HepG2 (cell line): ENCODE results near the gene POC1A. TPM values are rescaled to one million over a fixed set of nuclear protein-coding genes. Genes with fewer than 3 reads are reported as not detected.

Experiments used
- ETV5 ChIP-seq: IDR thresholded peaks from 2 replicates; pipeline ENCODE4 v1.6.1; 2018; ENCODE audit warnings: missing biosample characterization, missing genetic modification reagents, inconsistent platforms, borderline replicate concordance
- KLF13 ChIP-seq: sonication (generic); formaldehyde crosslinking; IDR thresholded peaks from 2 replicates; pipeline ENCODE4 v1.4.0; 2020; ENCODE audit warnings: mild to moderate bottlenecking, missing genetic modification reagents
- MTF1 ChIP-seq: sonication (generic); formaldehyde crosslinking; IDR thresholded peaks from 2 replicates; pipeline ENCODE4 v1.5.0; 2020; ENCODE audit warnings: missing genetic modification reagents
- REPIN1 ChIP-seq: sonication (generic); formaldehyde crosslinking; IDR thresholded peaks from 2 replicates; pipeline ENCODE4 v1.8.0; 2022; ENCODE audit warnings: missing genetic modification reagents, low read depth, mild to moderate bottlenecking, borderline replicate concordance
- RERE ChIP-seq: IDR thresholded peaks from 2 replicates; pipeline ENCODE4 v1.6.1; 2016; ENCODE audit warnings: low read depth, missing genetic modification reagents, missing compliant biosample characterization
- ZBTB43 ChIP-seq: sonication (generic); formaldehyde crosslinking; conservative IDR thresholded peaks from 2 replicates; pipeline ENCODE4 v1.4.0; 2020; ENCODE audit warnings: missing genetic modification reagents
- ZFYVE20 ChIP-seq: sonication (generic); formaldehyde crosslinking; IDR thresholded peaks from 2 replicates; pipeline ENCODE4 v1.8.0; 2023; ENCODE audit warnings: low read depth, mild to moderate bottlenecking, moderate library complexity, missing genetic modification reagents, borderline replicate concordance
- ZNF136 ChIP-seq: sonication (generic); formaldehyde crosslinking; IDR thresholded peaks from 2 replicates; pipeline ENCODE4 v1.8.1; 2022; ENCODE audit warnings: low read depth, mild to moderate bottlenecking, moderate library complexity, missing genetic modification reagents
- ZNF263 ChIP-seq: sonication (generic); formaldehyde crosslinking; IDR thresholded peaks from 2 replicates; pipeline ENCODE4 v1.4.0; 2020; ENCODE audit warnings: missing genetic modification reagents
- ZNF280B ChIP-seq: sonication (generic); formaldehyde crosslinking; IDR thresholded peaks from 2 replicates; pipeline ENCODE4 v1.5.0; 2020; ENCODE audit warnings: missing genetic modification reagents, mild to moderate bottlenecking, borderline replicate concordance
- ZNF350 ChIP-seq: sonication (generic); formaldehyde crosslinking; IDR thresholded peaks from 2 replicates; pipeline ENCODE4 v1.4.0; 2020; ENCODE audit warnings: mild to moderate bottlenecking, low read depth, missing genetic modification reagents, borderline replicate concordance
- ZNF414 ChIP-seq: sonication (generic); formaldehyde crosslinking; IDR thresholded peaks from 2 replicates; pipeline ENCODE4 v1.5.0; 2020; ENCODE audit warnings: missing genetic modification reagents
- ZNF746 ChIP-seq: sonication (generic); formaldehyde crosslinking; IDR thresholded peaks from 2 replicates; pipeline ENCODE4 v1.8.0; 2022; ENCODE audit warnings: mild to moderate bottlenecking, missing genetic modification reagents
- polyA plus RNA-seq, 8 experiments: library from polyadenylated mRNA; depleted of rRNA in 3 of 8; stranded (reverse) in 7 of 8; unstranded in 1 of 8; fragments of >200 nt; fragmentation: Illumina TruSeq in 4 of 8; extraction: Trizol in 4 of 8; gene quantifications; 2 replicates each; pipeline versions ENCODE4 v1.2.1 to v1.2.3, GENCODE V29; 2011 to 2016; ENCODE audit warnings: low read depth in 4 of 8, missing spikeins in 1 of 8, mixed read lengths in 1 of 8; ENCODE audit not compliant: insufficient read depth in 1 of 8
- total RNA-seq, 5 experiments: library from RNA; depleted of rRNA; stranded (reverse); fragments of >200 nt; fragmentation: Illumina TruSeq; extraction: Trizol; gene quantifications; 2 replicates each; pipeline ENCODE4 v1.2.3, GENCODE V29; 2016; ENCODE audit warnings: low read depth in 1 of 5
- TF ChIP-seq, protein P1 (sequence below): sonication (generic); formaldehyde crosslinking; IDR thresholded peaks from 2 replicates; pipeline ENCODE4 v1.9.0; 2021; ENCODE audit warnings: missing genetic modification reagents, borderline replicate concordance

The POC1A gene
- total and polyA plus RNA-seq, 2 of the 13 experiments (the other 11 are each of a cell fraction or from before 2014, with no cell fraction given) = 14.6 to 20.0 TPM

DNA sequence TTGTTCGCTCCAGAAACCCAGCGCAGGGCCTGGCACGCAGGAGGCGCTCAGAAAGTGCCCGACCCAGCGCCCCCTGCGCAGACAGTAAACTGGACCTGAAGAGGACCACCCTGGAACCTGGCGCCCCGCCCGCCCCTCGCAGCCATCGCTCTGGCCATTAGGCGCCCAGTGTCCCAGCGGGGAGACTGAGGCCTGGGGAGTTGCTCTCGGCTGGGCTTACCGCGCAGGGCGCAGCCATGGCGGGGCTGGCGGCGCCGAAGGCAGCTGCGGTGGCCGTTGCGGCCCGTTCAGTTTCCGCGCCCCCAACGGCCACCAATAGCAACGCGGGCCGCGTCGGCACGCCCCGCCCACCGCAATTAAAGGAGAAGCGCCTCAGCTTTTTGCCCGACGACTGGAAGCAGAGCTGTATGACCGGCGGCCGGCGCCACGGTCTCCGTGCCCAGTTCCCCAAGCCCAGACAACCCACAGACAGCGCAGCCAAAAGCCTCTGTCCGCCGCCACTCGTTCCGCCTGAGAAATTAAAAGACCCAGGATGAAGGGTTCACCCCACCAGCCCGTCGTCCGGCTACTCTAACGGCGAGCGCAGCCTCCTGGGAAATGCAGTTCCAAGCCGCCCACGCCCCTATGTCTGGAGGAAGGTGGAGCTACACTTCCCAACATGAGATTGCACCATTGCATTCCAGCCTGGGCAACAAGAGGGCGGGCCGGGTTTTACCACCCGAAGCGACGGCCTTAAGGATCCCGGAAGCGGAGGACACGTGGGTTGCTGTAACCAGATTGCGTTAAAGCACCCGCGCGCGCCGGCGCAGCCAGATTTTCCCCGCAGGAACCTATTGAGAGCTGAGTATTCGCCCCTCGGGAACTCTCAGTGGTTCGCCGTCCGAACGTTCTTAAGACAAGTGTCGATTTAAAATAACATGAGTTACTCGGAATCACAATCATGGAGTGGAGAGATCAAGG, at the start of gene POC1A (continued):
- TF ChIP-seq ZNF280B (CRISPR knock-in tag) (no peak), ZNF746 (peak; percentile 3; the same call in 1 of the 2 replicates), ZFYVE20 (no peak), ETV5 (CRISPR knock-in tag) (peak; percentile 86), MTF1 (no peak), ZNF414 (CRISPR knock-in tag) (no peak), REPIN1 (peak; percentile 31; the same call in 1 of the 2 replicates), RERE (CRISPR knock-in tag) (peak; percentile 39; the same call in 1 of the 2 replicates), ZNF263 (CRISPR knock-in tag) (0 out of 2 replicates have a peak, but pooled peaks have one; percentile 31), ZBTB43 (CRISPR knock-in tag) (peak; percentile 29; the same call in 1 of the 2 replicates), ZNF350 (CRISPR knock-in tag) (peak; percentile 80; the same call in 1 of the 2 replicates), KLF13 (0 out of 2 replicates have a peak, but pooled peaks have one; percentile 38), ZNF136 (CRISPR knock-in tag) (peak; percentile 83; the same call in 1 of the 2 replicates)
- TF ChIP-seq, protein P1, sequence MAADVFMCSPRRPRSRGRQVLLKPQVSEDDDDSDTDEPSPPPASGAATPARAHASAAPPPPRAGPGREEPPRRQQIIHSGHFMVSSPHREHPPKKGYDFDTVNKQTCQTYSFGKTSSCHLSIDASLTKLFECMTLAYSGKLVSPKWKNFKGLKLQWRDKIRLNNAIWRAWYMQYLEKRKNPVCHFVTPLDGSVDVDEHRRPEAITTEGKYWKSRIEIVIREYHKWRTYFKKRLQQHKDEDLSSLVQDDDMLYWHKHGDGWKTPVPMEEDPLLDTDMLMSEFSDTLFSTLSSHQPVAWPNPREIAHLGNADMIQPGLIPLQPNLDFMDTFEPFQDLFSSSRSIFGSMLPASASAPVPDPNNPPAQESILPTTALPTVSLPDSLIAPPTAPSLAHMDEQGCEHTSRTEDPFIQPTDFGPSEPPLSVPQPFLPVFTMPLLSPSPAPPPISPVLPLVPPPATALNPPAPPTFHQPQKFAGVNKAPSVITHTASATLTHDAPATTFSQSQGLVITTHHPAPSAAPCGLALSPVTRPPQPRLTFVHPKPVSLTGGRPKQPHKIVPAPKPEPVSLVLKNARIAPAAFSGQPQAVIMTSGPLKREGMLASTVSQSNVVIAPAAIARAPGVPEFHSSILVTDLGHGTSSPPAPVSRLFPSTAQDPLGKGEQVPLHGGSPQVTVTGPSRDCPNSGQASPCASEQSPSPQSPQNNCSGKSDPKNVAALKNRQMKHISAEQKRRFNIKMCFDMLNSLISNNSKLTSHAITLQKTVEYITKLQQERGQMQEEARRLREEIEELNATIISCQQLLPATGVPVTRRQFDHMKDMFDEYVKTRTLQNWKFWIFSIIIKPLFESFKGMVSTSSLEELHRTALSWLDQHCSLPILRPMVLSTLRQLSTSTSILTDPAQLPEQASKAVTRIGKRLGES (CRISPR knock-in tag) = no peak
